K562 (cell line): ENCODE measurements around the gene EZH1. TPM values are rescaled to one million over a fixed set of nuclear protein-coding genes. Genes with fewer than 3 reads are reported as not detected.

Experiments used
- BMI1 ChIP-seq: fragments of 150-350 bp; IDR thresholded peaks from 2 replicates; pipeline ENCODE4 v1.6.1; 2014; ENCODE audit warnings: low read length
- CHD2 ChIP-seq: IDR thresholded peaks from 2 replicates; pipeline ENCODE4 v1.6.1; 2011; ENCODE audit warnings: low read depth, low read length
- EWSR1 ChIP-seq: fragments of 450-650 bp; IDR thresholded peaks from 2 replicates; pipeline ENCODE4 v1.6.1; 2018; ENCODE audit warnings: borderline replicate concordance, mild to moderate bottlenecking, low read depth, moderate library complexity; ENCODE audit not compliant: partially characterized antibody
- HDAC1 ChIP-seq, 2 experiments: fragments of 450-650 bp; IDR thresholded peaks; 2 replicates each; pipeline ENCODE4 v1.6.1; 2016 to 2017; ENCODE audit warnings: inconsistent platforms in 1 of 2, mild to moderate bottlenecking in 1 of 2, moderate library complexity in 1 of 2
- HMGN3 ChIP-seq: IDR thresholded peaks from 2 replicates; pipeline ENCODE4 v1.6.1; 2011; ENCODE audit warnings: borderline replicate concordance, low read depth, mild to moderate bottlenecking, mixed read lengths, low read length; ENCODE audit not compliant: insufficient read length; ENCODE audit errors: extremely low read depth
- IFI16 ChIP-seq: fragments of 250-450 bp; sonication (Bioruptor Pico); IDR thresholded peaks from 2 replicates; pipeline ENCODE4 v2.1.2; 2022; ENCODE audit warnings: mild to moderate bottlenecking, inconsistent platforms
- KDM2B ChIP-seq: fragments of 250-450 bp; sonication (Bioruptor Pico); IDR thresholded peaks from 2 replicates; pipeline ENCODE4 v1.8.0; 2021; ENCODE audit warnings: mild to moderate bottlenecking, moderate library complexity
- KDM4B ChIP-seq, 2 experiments: fragments of 450-650 bp in 1 of 2; sonication (generic) in 1 of 2; IDR thresholded peaks; 2 replicates each; pipeline ENCODE4 v1.6.1; 2016 to 2017; ENCODE audit warnings: borderline replicate concordance in 2 of 2, antibody characterized with exemption in 1 of 2, low read depth in 1 of 2, mild to moderate bottlenecking in 1 of 2
- MTF1 ChIP-seq: fragments of 250-450 bp; sonication (Bioruptor Pico); IDR thresholded peaks from 2 replicates; pipeline ENCODE4 v1.9.0; 2021; ENCODE audit warnings: moderate library complexity, mild to moderate bottlenecking, inconsistent platforms, borderline replicate concordance
- NFATC3 ChIP-seq: fragments of 450-650 bp; IDR thresholded peaks from 2 replicates; pipeline ENCODE4 v1.6.1; 2017; ENCODE audit warnings: mild to moderate bottlenecking
- POLR3A ChIP-seq: IDR thresholded peaks from 2 replicates; pipeline ENCODE4 v1.6.1; 2011; ENCODE audit warnings: borderline replicate concordance, mild to moderate bottlenecking, moderate library complexity; ENCODE audit not compliant: insufficient read length, insufficient read depth; ENCODE audit errors: extremely low read depth
- SMC3 ChIP-seq: conservative IDR thresholded peaks from 2 replicates; pipeline ENCODE4 v1.6.1; 2011; ENCODE audit warnings: low read depth, low read length, improper control_type of control experiment; ENCODE audit not compliant: insufficient read depth
- TEAD2 ChIP-seq: fragments of 450-650 bp; IDR thresholded peaks from 2 replicates; pipeline ENCODE4 v1.6.1; 2016; ENCODE audit warnings: missing genetic modification characterization, control low read depth, missing compliant biosample characterization
- TRIM24 ChIP-seq, 2 experiments: fragments of 450-650 bp; IDR thresholded peaks; 2 replicates each; pipeline ENCODE4 v1.6.1; 2016
- ZC3H4 ChIP-seq: sonication (generic); formaldehyde crosslinking; IDR thresholded peaks from 2 replicates; pipeline ENCODE4 v1.9.0; 2021; ENCODE audit warnings: missing genetic modification reagents, borderline replicate concordance
- ZNF121 ChIP-seq: sonication (generic); formaldehyde crosslinking; conservative IDR thresholded peaks from 2 replicates; pipeline ENCODE4 v1.8.0; 2022; ENCODE audit warnings: missing genetic modification reagents
- polyA plus RNA-seq, 8 experiments: library from polyadenylated mRNA; depleted of rRNA in 4 of 8; stranded (reverse) in 5 of 8; unstranded in 3 of 8; fragments of >200 nt; fragmentation: Nextera tagmentation in 2 of 8; fragmentation: Illumina TruSeq in 1 of 8; extraction: Ambion mirVana in 2 of 8; extraction: Trizol in 1 of 8; gene quantifications; 2 replicates each; pipeline versions ENCODE4 v1.2.1 to v1.2.3, GENCODE V29; 2011 to 2014; ENCODE audit warnings: inconsistent platforms in 1 of 8, missing spikeins in 1 of 8
- total RNA-seq, 7 experiments: library from RNA; depleted of rRNA in 6 of 7; stranded (reverse); fragments of >200 nt in 6 of 7; fragmentation: Illumina TruSeq in 2 of 7; extraction: Trizol in 2 of 7; gene quantifications; 2 replicates each; pipeline versions ENCODE4 v1.2.1 to v1.2.3, GENCODE V29; 2011 to 2021; ENCODE audit warnings: low replicate concordance in 1 of 7
- TF ChIP-seq, protein P1 (sequence below): fragments of 450-650 bp; IDR thresholded peaks from 2 replicates; pipeline ENCODE4 v1.7.1; 2018; ENCODE audit warnings: mild to moderate bottlenecking, low read depth; ENCODE audit not compliant: partially characterized antibody
- TF ChIP-seq, protein P2 (sequence below): sonication (generic); formaldehyde crosslinking; IDR thresholded peaks from 2 replicates; pipeline ENCODE4 v1.8.0; 2022; ENCODE audit warnings: missing genetic modification reagents, mild to moderate bottlenecking, borderline replicate concordance
- TF ChIP-seq, protein P3 (sequence below): fragments of 250-450 bp; sonication (Bioruptor Pico); IDR thresholded peaks from 2 replicates; pipeline ENCODE4 v1.4.0; 2020; ENCODE audit warnings: borderline replicate concordance
- TF ChIP-seq, protein P4 (sequence below): fragments of 250-450 bp; sonication (Bioruptor Pico); IDR thresholded peaks from 2 replicates; pipeline ENCODE4 v1.8.0; 2021; ENCODE audit warnings: moderate library complexity, mild to moderate bottlenecking, inconsistent platforms

EZH1 gene
- total and polyA plus RNA-seq, 9 of the 15 experiments (the other 6 are each of a cell fraction or from before 2014, with no cell fraction given), result 8.6 to 40.8 (median 22.9) TPM

DNA sequence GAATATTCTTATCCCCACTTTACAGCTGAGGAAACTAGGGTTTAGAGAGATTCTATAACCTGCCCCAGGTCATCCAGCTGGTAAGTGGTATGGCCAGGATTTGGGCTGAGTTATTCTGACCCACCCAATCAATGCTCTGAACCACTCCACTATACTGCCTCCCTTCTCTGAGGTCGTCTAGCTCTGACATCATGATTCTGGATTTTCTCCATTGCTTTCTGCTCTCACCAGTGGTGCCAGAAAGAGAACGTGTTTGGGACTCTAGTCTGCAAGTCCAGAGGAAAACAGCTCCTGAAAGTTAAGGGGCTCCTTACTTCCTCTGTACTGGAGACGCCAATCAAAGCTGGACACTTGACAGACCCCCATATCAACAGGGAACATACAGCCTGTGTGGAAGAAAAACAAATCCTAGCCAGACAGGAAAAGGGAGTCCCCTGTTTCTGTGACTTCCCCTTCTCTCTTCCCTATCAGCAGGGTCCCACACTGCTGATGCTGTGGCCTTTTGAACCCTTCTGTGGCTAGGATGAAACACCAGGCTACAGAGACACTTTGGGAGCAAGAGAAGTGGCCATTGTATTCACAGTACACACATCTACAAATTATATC is 6.0 kb upstream of the EZH1 start (continued):
- no peak for TF ChIP-seq KDM4B (IDR thresholded peaks at IDR 0.05; ENCODE audit: borderline replicate concordance in 2 of 2, low read depth in 1 of 2)
- no peak for TF ChIP-seq MTF1
- TF ChIP-seq, protein P1, sequence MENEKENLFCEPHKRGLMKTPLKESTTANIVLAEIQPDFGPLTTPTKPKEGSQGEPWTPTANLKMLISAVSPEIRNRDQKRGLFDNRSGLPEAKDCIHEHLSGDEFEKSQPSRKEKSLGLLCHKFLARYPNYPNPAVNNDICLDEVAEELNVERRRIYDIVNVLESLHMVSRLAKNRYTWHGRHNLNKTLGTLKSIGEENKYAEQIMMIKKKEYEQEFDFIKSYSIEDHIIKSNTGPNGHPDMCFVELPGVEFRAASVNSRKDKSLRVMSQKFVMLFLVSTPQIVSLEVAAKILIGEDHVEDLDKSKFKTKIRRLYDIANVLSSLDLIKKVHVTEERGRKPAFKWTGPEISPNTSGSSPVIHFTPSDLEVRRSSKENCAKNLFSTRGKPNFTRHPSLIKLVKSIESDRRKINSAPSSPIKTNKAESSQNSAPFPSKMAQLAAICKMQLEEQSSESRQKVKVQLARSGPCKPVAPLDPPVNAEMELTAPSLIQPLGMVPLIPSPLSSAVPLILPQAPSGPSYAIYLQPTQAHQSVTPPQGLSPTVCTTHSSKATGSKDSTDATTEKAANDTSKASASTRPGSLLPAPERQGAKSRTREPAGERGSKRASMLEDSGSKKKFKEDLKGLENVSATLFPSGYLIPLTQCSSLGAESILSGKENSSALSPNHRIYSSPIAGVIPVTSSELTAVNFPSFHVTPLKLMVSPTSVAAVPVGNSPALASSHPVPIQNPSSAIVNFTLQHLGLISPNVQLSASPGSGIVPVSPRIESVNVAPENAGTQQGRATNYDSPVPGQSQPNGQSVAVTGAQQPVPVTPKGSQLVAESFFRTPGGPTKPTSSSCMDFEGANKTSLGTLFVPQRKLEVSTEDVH, result no peak
- TF ChIP-seq, protein P2, sequence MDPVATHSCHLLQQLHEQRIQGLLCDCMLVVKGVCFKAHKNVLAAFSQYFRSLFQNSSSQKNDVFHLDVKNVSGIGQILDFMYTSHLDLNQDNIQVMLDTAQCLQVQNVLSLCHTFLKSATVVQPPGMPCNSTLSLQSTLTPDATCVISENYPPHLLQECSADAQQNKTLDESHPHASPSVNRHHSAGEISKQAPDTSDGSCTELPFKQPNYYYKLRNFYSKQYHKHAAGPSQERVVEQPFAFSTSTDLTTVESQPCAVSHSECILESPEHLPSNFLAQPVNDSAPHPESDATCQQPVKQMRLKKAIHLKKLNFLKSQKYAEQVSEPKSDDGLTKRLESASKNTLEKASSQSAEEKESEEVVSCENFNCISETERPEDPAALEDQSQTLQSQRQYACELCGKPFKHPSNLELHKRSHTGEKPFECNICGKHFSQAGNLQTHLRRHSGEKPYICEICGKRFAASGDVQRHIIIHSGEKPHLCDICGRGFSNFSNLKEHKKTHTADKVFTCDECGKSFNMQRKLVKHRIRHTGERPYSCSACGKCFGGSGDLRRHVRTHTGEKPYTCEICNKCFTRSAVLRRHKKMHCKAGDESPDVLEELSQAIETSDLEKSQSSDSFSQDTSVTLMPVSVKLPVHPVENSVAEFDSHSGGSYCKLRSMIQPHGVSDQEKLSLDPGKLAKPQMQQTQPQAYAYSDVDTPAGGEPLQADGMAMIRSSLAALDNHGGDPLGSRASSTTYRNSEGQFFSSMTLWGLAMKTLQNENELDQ (CRISPR knock-in tag), result no peak
- 0 out of 2 replicates have a peak, but pooled peaks have one; percentile 26 for TF ChIP-seq NFATC3
- TF ChIP-seq IFI16, result no peak
- TF ChIP-seq, protein P3, sequence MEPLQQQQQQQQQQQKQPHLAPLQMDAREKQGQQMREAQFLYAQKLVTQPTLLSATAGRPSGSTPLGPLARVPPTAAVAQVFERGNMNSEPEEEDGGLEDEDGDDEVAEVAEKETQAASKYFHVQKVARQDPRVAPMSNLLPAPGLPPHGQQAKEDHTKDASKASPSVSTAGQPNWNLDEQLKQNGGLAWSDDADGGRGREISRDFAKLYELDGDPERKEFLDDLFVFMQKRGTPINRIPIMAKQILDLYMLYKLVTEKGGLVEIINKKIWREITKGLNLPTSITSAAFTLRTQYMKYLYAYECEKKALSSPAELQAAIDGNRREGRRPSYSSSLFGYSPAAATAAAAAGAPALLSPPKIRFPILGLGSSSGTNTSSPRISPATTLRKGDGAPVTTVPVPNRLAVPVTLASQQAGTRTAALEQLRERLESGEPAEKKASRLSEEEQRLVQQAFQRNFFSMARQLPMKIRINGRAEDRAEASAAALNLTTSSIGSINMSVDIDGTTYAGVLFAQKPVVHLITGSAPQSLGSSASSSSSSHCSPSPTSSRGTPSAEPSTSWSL (CRISPR knock-in tag), result no peak
- no peak for TF ChIP-seq SMC3
- TF ChIP-seq HMGN3, result no peak
- TF ChIP-seq ZC3H4 (CRISPR knock-in tag), result no peak
- no peak for TF ChIP-seq TEAD2 (tag)
- TF ChIP-seq HDAC1 (IDR thresholded peaks at IDR 0.05), result peak; percentile 61 to 99; a peak in 3 of 4 replicates
- TF ChIP-seq, protein P4, sequence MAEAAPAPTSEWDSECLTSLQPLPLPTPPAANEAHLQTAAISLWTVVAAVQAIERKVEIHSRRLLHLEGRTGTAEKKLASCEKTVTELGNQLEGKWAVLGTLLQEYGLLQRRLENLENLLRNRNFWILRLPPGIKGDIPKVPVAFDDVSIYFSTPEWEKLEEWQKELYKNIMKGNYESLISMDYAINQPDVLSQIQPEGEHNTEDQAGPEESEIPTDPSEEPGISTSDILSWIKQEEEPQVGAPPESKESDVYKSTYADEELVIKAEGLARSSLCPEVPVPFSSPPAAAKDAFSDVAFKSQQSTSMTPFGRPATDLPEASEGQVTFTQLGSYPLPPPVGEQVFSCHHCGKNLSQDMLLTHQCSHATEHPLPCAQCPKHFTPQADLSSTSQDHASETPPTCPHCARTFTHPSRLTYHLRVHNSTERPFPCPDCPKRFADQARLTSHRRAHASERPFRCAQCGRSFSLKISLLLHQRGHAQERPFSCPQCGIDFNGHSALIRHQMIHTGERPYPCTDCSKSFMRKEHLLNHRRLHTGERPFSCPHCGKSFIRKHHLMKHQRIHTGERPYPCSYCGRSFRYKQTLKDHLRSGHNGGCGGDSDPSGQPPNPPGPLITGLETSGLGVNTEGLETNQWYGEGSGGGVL, result no peak
- TF ChIP-seq POLR3A, result no peak
- TF ChIP-seq CHD2, result no peak
- no peak for TF ChIP-seq ZNF121 (CRISPR knock-in tag)
- TF ChIP-seq BMI1, result no peak
- TF ChIP-seq EWSR1, result no peak
- TF ChIP-seq KDM2B (CRISPR knock-in tag), result no peak
- peak; percentile 72 to 76 for TF ChIP-seq TRIM24 (IDR thresholded peaks at IDR 0.05)
